GM19468 (cell line): ENCODE results near the gene RAET1G.
"Not testable (repeated sequence)": the region's sequence is repeated elsewhere in the genome, so short reads cannot be mapped to it uniquely, and the experiment has no call there.

Experiments used
- ATAC-seq: cut with Tn5 transposase; IDR thresholded peaks from one replicate; pipeline ENCODE4 v1.9.1; 2021; ENCODE audit warnings: mild to moderate bottlenecking, moderate library complexity, moderate number of reproducible peaks; ENCODE audit not compliant: unreplicated experiment; ENCODE audit errors: extremely low read depth

RAET1G gene

DNA sequence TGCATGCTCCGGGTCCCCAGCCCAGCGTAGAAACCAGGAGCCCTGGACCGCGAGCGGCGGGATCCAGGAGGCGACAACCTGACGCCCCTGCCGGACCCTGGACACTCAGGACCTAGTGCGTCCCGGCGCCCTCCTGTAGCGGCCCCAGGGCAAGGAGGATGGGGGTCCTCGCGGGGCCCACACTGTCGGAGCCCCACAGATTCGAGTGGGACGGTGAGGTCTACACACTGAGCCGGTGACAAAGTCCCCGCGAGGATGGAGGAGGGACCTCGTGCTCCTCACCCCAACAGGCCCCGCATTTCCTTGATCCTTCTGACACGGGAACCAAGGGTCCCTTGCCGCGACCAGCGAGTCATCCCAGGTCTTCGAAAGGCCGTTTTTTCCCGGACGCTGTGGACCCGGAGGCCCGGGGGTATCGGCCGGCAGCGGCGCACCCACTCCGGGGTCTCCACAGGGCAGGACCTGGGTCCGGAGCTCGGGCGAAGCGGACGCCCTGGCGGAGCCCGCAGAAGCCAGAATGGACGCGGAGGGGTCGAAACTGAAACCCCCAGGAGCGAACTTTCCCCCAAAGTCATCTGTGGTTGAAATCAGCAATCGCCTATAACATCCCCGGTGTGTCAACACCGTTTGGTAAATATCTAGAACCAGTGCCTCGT is 31.5 kb upstream of the RAET1G start:
- ATAC-seq: not testable (repeated sequence)

DNA sequence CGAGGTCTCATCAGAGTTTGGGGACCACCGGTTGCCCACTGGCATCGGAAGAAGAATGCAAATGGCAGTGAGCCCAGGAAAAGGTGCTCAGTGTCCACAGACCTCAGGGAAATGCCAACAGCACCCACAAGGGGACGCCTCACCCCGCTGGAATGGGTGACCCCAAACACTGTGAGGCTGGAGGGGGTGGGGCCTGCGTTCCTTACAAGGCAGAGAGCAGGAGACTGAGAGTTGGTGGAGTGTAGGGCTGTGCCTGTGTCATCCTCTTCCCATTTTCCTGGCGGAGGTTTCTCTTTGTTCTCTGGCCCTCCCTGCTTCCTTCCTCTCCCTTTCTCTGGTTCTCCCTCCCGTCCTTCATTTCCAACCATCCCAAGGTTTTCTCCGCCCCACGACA is 31.0 kb upstream of the RAET1G start:
- ATAC-seq: not testable (repeated sequence)

DNA sequence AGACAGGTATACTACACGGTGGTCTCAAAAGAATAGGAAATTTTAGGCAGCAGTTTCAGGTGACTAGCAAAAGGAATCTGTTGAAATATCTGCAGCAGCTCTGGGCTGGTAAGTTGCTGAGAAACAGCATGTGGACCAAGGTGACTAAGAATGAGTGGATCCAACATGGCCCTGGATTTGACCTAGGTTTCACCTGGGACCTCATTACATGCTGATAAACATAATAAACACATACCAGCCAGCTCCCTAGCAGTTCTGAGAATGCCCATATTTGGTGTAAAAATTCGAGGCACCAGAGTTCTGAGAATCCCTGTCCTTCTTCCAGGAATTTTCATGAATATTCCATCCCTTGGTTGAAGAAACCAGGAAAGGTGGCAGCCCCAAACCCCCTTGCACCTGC is 30.5 kb upstream of the RAET1G start:
- not testable (repeated sequence) for ATAC-seq

DNA sequence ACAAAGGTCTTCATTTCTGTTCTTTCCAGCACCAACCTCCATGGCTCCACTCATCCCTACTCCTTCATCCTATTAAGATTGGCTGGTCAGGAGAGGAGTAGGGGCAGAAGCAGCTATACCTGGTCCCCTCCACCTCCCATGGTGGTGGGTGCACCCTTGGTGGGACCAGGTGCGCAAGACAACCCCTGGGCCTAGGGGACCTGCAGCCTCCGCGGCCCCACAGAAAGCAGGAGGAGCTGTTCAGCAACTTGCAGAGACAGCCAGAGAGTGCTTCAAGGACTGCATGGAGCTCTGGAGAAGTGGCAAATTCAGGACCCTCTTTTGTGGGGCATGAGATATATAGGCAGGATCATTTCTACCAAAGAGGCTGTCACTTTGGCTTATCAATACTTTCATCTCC is 28.7 kb upstream of the RAET1G start:
- ATAC-seq: no peak

DNA sequence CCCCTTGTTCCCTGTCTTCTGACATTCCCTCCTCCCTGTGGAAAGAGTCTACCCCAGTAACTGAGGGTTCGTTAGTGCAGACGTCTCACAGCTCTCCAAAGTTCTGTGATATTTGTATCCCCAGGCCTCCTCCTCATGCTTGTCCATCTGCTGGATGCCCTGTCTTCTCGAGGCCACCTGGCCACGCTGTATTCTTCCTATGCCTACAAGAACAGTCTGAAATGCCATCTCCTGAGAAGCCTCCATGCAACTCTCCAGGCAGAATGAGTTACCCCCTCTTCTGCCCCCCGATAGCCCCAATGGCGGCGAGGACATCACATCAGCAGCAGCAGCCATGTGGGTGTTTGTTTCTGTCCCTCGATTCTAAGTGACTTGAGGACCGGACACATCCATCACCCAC is 28.2 kb upstream of the RAET1G start:
- no peak for ATAC-seq

DNA sequence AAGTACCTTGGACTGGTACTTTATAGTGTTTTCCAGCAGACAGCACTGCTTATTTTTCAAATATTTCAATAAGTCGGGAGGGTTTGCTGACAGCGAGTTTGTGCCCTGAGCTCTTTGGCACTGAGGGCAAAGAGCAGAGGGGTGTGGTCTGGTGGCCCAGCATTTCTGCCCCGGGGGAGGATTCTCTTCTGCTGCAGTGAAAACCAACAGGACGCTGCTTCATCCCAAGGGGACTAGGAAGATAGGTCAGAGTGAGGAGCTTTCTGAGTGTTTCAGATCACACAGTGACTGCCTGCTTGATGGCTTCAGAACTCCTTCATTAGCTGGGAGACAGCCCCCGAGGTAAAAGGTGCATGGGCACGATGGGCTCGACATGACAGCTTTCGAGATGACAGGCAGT is 27.5 kb upstream of the RAET1G start:
- no peak for ATAC-seq

DNA sequence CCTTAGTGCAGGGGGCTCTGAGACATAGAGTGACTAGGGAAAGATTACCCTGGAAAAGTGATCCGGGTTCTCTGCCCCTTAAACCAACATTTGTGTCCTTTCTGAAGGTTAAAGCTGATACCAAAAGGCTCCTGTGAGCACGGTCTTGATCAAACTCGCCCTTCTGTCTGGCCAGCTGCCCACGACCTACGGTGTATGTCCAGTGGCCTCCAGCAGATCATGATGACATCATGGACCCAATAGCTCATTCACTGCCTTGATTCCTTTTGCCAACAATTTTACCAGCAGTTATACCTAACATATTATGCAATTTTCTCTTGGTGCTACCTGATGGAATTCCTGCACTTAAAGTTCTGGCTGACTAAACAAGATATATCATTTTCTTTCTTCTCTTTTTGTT is 25.7 kb upstream of the RAET1G start:
- ATAC-seq: no peak

DNA sequence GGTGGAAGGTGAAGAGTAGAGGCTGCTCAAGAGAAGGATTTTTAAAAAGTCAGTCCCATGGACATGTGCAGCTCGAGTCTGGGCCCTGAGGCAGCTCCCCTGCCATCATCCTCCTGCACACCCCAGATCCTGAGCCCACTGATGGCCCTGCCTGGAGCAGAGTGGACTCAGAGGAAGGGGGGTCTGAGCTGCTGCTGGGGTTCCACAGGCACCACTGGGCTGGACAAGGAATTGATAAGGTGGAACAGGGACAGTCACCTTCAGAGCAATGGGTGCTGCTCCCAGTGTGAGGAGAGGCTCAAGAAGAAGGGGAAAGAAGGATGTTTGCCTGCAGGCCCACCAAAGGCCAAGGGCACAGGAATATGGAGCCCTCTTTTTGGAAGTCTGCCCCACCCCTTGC is 25.1 kb upstream of the RAET1G start:
- no peak for ATAC-seq

DNA sequence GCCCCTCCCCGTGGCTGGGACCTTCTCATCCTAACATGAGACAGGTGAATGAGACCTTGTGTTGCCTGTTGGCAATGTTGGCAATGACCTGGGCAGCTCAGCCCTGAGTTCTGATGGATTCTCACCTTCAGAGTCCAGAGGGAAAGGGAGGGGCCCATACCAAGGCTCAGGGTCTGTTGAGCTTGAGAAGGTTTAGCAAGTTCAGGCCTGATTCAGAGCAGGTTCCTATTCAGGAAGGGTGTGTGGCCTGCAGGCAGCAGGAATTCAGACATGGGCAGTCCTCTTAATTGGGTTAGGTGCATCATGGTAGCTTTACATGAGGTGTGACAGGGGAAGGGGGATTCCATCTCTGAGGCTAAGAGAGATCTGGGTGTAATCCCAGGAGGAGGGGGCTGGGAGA is 24.6 kb upstream of the RAET1G start:
- ATAC-seq: not testable (repeated sequence)

DNA sequence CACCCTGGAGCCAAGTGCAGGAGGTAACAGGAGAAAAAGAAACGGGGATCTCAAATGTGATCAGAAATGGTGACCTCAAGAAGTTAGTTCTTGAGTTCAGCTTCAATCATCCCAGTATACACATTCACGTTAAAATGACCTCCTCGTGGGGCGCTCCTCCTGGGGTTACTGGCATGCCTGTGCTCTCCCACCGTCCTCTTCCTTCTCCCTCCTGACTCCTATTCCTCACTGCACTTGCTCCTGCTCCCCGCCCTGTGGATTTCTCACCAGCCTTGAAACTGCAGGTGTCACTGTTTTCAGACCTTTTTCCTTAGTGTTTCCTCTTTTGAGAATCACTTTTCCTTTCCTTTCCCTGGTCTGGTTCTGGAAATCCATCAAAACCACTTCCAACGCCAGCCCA is 23.7 kb upstream of the RAET1G start:
- not testable (repeated sequence) for ATAC-seq

DNA sequence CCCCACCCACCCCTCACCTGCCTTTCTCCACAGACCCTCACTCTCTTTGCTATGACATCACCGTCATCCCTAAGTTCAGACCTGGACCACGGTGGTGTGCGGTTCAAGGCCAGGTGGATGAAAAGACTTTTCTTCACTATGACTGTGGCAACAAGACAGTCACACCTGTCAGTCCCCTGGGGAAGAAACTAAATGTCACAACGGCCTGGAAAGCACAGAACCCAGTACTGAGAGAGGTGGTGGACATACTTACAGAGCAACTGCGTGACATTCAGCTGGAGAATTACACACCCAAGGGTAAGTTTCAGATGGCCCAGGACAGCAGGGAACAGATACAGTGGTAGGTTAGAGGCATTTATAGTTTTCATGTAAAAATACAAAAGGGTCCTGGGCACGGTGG is 22.4 kb upstream of the RAET1G start:
- not testable (repeated sequence) for ATAC-seq

DNA sequence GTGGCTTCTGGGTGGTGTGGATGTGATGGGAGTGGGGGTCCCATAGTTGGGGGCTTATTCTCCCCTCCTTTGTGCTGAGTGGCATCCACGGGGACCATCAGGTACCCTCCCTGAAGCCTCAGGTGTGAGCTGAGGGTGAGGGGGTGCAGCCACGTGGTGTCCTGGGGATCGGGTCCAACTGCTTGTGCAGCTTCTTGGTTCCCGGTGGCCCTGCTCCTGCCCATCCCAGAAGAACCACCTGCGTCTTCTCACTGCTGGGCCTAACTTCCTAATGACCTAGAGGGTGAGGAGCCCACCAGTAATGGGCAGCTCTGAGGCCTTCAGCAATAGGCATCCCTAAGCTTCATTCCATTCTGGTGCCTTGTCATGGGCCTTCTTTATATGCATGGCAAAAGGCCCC is 20.4 kb upstream of the RAET1G start:
- not testable (repeated sequence) for ATAC-seq

DNA sequence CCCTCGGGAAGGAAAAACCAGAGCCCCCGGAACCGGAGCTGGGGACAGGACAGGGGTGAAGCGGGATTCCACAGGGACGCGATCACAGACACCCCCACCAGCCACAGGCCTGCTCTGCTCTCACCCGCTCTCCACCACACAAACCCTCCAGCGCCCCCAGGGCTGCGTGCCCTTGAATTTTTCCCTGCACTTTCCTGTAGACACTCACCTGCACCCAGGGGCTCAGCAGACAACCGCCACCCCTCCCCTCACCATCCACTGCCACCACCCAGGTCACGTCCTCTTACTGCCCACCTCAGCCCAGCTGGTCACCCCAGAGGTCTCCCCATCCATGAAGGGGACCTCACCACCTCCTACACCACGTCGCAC is 19.5 kb upstream of the RAET1G start:
- no peak for ATAC-seq

DNA sequence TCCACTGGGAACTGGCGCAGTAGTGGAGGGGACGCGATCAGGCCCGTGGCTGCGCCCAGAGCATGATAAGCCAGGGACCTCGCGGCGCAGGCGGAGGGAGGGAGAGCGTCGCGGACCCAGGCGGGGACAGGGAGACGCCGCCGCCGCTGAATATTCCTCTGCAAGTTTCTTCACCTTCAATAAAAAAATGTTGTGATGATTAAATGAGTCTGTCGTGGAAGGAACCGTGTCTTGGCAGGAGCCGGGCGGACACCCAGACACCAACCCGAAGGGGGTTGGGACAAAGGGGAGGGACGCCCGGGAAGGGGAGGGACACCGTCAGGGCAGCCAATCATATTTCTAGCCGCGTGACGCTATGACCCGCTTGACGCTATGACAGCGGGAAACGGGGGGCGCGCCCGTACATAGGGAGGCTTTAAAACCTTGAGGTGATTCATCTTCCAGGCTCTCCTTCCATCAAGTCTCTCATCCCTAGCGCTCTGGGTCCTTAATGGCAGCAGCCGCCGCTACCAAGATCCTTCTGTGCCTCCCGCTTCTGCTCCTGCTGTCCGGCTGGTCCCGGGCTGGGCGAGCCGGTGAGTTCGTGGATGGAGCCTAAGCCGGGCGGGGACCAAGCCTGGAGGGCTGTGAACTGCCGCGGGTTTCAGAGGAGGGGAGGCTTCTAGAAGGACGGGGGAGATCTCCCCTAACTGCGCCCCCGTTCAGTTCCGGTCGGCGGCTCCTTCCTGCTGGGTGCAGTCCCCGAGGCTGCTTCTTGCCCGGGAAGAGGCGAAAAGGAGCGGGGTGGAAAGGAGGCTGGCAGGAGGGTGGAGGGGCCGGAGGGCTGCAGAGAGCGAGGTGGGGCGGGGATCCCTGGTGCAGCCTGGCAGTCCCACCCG is 18.9 kb upstream of the RAET1G start, which contains the start of gene ULBP2:
Gene ULBP2 (plus strand): TSS at position 432 of the 878 bp plus-strand sequence. CDS start 59 bp downstream, at position 491.
- ATAC-seq: no peak

DNA sequence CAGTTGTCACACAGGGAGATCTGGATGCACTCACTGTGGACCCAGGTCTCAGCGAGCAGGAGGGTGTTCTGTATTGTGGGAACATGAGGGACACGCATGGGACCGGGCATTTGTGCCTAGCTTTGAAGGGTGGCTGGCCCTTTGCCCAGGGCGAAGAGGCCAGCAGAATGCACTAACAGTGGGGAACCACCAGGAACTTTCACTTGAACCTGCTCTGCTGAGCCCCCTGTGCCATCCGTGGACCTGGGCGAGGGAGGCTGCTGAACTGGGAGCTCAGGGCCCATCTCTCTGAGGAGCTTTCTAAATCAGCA is 17.7 kb upstream of the RAET1G start:
- no peak for ATAC-seq

DNA sequence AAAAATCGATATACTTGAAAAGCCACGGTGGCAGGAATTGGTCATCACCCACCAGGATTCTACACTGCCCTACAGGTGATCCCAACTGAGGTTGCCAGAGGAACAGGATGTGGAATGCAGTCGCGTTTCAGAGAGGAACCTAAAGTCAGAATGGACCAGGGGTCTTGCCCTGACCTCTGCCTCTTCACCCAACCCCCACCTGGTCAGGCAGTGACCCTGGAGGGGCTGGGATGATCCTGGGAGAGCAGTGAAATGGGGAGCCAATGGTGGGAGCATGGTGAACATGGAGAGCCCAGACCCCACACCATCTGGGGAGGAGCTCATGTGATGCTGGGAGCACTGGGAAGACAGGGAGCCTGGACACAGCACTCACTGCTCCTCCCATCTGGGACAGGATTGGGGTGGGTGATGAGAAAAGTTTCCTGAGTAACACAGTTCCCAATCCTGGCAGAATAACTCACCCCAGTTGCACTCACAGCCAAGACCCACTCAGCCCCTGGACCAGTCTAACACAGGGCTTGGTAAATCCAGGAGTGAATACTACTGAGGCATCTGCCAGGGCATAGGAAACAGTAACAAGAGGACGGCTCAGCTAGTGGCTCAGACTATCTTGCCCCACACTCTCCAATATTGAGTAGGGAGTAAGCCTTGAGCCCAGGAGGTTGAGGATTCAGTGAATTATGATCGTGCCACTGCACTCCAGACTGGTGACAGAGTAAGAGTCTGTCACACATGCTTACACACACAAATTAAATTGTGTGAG is 17.2 kb upstream of the RAET1G start:
- ATAC-seq: no peak

DNA sequence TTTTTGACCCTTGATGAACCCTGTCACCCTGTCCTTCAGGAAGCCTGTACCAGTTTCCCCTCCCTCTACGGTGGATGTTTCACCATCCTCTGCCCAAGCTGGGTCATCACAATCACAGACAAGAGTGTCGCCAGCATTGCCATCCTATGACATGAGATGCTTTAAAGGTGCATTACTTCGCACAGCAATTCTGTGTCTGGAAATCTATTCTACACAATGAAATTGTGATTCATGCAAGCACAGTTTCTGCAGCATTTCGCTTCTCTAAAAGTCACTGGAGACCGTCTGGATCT is 16.4 kb upstream of the RAET1G start:
- no peak for ATAC-seq

DNA sequence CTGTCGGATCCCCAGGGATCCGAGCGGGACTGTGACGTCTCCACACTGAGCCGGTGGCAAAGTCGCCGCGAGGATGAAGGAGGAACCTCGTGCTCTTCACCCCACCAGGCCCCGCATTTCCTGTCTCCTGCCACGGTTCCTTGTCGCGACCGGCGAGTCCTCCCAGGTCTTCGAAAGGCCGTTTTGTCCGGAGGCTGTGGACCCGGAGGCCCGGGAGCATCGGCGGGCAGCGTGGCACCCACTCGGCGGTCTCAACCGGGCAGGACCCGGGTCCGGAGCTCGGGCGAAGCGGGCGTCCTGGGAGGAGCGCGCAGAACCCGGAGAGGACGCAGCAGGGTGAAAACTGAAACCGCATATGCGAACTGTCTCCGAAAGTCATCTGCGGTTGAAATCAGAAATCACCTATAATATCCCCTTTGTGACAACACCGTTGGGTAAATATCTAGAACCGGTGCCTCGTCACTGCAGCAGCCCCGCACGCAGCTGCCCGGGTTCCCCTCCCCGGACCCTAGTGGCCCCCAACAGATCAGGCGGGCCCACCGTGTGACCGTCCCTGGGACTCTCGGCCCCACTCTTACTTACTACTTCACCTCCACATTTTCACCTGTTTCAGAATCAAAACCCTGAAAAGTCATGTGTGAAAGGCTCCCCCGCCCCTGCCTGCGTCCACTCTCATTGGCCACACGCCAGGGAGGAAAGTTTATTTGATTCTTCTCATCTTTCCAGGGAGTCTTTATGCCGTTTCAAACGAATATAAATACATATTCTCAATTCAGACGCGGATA is 15.8 kb upstream of the RAET1G start:
- peak; percentile 54 for ATAC-seq

DNA sequence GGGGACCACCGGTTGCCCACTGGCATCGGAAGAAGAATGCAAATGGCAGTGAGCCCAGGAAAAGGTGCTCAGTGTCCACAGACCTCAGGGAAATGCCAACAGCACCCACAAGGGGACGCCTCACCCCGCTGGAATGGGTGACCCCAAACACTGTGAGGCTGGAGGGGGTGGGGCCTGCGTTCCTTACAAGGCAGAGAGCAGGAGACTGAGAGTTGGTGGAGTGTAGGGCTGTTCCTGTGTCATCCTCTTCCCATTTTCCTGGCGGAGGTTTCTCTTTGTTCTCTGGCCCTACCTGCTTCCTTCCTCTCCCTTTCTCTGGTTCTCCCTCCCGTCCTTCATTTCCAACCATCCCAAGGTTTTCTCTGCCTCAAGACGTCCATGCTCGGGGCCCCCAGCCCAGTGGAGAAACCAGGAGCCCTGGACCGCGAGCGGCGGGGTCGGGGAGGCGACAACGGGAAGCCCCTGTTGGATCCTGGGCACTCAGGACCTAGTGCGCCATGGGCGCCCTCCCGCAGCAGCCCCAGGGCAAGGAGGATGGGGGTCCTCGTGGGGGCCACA is 15.2 kb upstream of the RAET1G start:
- ATAC-seq: not testable (repeated sequence)

DNA sequence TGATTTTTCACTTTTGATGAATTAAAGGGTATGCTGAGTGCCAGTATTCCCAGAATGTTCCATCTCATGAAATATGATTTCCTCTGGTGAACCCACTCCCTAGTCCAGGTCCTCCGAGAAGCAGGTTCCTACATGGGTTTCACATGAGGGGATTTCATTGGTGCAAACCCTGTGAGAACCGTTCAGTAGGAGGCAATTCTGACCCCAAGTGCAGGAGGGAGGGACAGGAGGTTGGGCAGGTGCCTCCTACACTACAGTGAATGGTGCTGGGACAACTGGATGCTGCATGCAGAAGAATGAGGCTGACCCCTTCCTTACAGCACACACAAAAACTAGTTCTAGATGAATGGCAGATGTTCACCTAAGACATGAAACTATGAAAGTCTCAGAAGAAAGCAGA is 13.8 kb upstream of the RAET1G start:
- no peak for ATAC-seq
